ENCODE data around the gene CCDC12. TPM values are rescaled to one million over a fixed set of nuclear protein-coding genes. Genes with fewer than 3 reads are reported as not detected.

CCDC12 gene
- total and polyA plus RNA-seq, 12 donors: 28.8 to 137 (median 34.2) TPM

GRCh38 chr3:46883054-46883829, 93.3 kb downstream of the CCDC12 start:
- no peak for TF ChIP-seq CTCF (IDR thresholded peaks at IDR 0.05)
- ATAC-seq (peak in 6 of 8 donors; percentile 18 to 69 (median 38)), DNase-seq (no peak)
- H3K4me3 ChIP-seq: peak overlapping the region; percentile 51 to 69 (median 64)
- peaks cover 4 to 59% (median 35%) of the 10 kb centered on the region in 7 donors for H3K27me3 ChIP-seq
- H3K4me1 ChIP-seq: peaks cover 4 to 39% (median 23%) of the 10 kb centered on the region in 9 donors
- H3K27ac ChIP-seq: peak overlapping the region in 8 of 10 donors; percentile 67 to 81 (median 79)
- intact Hi-C loops (cut with DNase I): no loop called here
- no peaks in the 10 kb centered on the region for H3K36me3 ChIP-seq
- 4 to 10% methylated on average over 13 to 72 of the region's 78 CpGs for WGBS, 2 donors
- H3K9me3 ChIP-seq: no peaks in the 10 kb centered on the region

GRCh38 chr3:46882377-46883053, 94.0 kb downstream of the CCDC12 start:
- Histone ChIP-seq H3K27me3 (peaks cover 4 to 59% (median 35%) of the 10 kb centered on the region in 7 donors), H3K4me1 (peaks cover 4 to 39% (median 23%) of the 10 kb centered on the region in 9 donors), H3K36me3 (no peaks in the 10 kb centered on the region), H3K4me3 (peak overlapping the region; percentile 51 to 69 (median 64)), H3K9me3 (no peaks in the 10 kb centered on the region), H3K27ac (peak overlapping the region; percentile 50 to 81 (median 78))
- intact Hi-C loops (cut with DNase I): no loop called here
- peak; percentile 28 to 50 (median 38) for ATAC-seq
- no peak for TF ChIP-seq CTCF (IDR thresholded peaks at IDR 0.05)
- DNase-seq: no peak
- WGBS, 2 donors: 1% methylated on average over 67 to 72 of the region's 72 CpGs

- Histone ChIP-seq H3K27ac (peak overlapping the region; percentile 50 to 81 (median 78)), H3K4me1 (peaks cover 4 to 39% (median 23%) of the 10 kb centered on the region in 9 donors), H3K4me3 (peak overlapping the region; percentile 51 to 69 (median 64)), H3K36me3 (no peaks in the 10 kb centered on the region), H3K27me3 (peaks cover 4 to 59% (median 35%) of the 10 kb centered on the region in 7 donors), H3K9me3 (no peaks in the 10 kb centered on the region)
- TF ChIP-seq CTCF (IDR thresholded peaks at IDR 0.05): no peak
- 2 to 3% methylated on average over 68 to 82 of the region's 83 CpGs for WGBS, 2 donors
- ATAC-seq (peak; percentile 4 to 65 (median 28)), DNase-seq (no peak)
- intact Hi-C loops (cut with DNase I): no loop called here
These were observed 94.8 kb downstream of the CCDC12 start for GRCh38 chr3:46881596-46882376.
